ENCODE results near the gene KIRREL1.

KIRREL1 gene

GRCh38 chr1:158113759-158114127 lies 120.3 kb downstream of the KIRREL1 start:
- DNase-seq (ENCODE audit: low read depth, low spot score): no peak
- H3K4me3 ChIP-seq (ENCODE audit: low read depth, low read length): peak overlapping the region; percentile 60
- POLR2A ChIA-PET: no interaction called here
- TF ChIP-seq, protein P1, sequence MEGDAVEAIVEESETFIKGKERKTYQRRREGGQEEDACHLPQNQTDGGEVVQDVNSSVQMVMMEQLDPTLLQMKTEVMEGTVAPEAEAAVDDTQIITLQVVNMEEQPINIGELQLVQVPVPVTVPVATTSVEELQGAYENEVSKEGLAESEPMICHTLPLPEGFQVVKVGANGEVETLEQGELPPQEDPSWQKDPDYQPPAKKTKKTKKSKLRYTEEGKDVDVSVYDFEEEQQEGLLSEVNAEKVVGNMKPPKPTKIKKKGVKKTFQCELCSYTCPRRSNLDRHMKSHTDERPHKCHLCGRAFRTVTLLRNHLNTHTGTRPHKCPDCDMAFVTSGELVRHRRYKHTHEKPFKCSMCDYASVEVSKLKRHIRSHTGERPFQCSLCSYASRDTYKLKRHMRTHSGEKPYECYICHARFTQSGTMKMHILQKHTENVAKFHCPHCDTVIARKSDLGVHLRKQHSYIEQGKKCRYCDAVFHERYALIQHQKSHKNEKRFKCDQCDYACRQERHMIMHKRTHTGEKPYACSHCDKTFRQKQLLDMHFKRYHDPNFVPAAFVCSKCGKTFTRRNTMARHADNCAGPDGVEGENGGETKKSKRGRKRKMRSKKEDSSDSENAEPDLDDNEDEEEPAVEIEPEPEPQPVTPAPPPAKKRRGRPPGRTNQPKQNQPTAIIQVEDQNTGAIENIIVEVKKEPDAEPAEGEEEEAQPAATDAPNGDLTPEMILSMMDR (IDR thresholded peaks at IDR 0.05; ENCODE audit: insufficient read depth, low read length, missing control alignments): no peak
- CTCF ChIA-PET: interaction anchor here (0.7 to 29.1 kb wide), 9 partner anchors 6 to 134 kb away, joined by 3 to 2279 read pairs (median 4); partner anchors contain the start of gene KIRREL1

GRCh38 chr1:158115126-158115525 lies 121.7 kb downstream of the KIRREL1 start:
- TF ChIP-seq, protein P1 (IDR thresholded peaks at IDR 0.05; ENCODE audit: insufficient read depth, low read length, missing control alignments): no peak
- POLR2A ChIA-PET: no interaction called here
- CTCF ChIA-PET: interaction anchor here (2.7 to 29.1 kb wide), 4 partner anchors 5 to 135 kb away, joined by 13 to 2279 read pairs (median 588); partner anchors contain the start of gene KIRREL1
- no peak overlapping the region for H3K4me3 ChIP-seq (ENCODE audit: low read depth, low read length)
- no peak for DNase-seq (ENCODE audit: low read depth, low spot score)

GRCh38 chr1:158116311-158117167 lies 123.1 kb downstream of the KIRREL1 start:
- TF ChIP-seq, protein P1 (IDR thresholded peaks at IDR 0.05; ENCODE audit: insufficient read depth, low read length, missing control alignments): no peak
- CTCF ChIA-PET: interaction anchor here (0.7 to 29.1 kb wide), 15 partner anchors 3 to 956 kb away, joined by 3 to 2279 read pairs (median 4); partner anchors contain the start of gene KIRREL1
- no peak for DNase-seq (ENCODE audit: low read depth, low spot score)
- POLR2A ChIA-PET: no interaction called here
- no peak overlapping the region for H3K4me3 ChIP-seq (ENCODE audit: low read depth, low read length)

- CTCF ChIA-PET: interaction anchor here (0.6 to 29.1 kb wide), 23 partner anchors 2 to 882 kb away, joined by 3 to 2279 read pairs (median 4); partner anchors contain the start of gene KIRREL1
- POLR2A ChIA-PET: interaction anchor here (1.2 kb wide), 1 partner anchor 127 kb away, joined by 4 read pairs; no protein-coding TSS in a partner anchor
- TF ChIP-seq, protein P1 (IDR thresholded peaks at IDR 0.05; ENCODE audit: insufficient read depth, low read length, missing control alignments): peak; percentile 77
- peak overlapping the region; percentile 24 for H3K4me3 ChIP-seq (ENCODE audit: low read depth, low read length)
- DNase-seq (ENCODE audit: low read depth, low spot score): no peak
Observed at GRCh38 chr1:158117854-158118704, 124.6 kb downstream of the KIRREL1 start.

DNA sequence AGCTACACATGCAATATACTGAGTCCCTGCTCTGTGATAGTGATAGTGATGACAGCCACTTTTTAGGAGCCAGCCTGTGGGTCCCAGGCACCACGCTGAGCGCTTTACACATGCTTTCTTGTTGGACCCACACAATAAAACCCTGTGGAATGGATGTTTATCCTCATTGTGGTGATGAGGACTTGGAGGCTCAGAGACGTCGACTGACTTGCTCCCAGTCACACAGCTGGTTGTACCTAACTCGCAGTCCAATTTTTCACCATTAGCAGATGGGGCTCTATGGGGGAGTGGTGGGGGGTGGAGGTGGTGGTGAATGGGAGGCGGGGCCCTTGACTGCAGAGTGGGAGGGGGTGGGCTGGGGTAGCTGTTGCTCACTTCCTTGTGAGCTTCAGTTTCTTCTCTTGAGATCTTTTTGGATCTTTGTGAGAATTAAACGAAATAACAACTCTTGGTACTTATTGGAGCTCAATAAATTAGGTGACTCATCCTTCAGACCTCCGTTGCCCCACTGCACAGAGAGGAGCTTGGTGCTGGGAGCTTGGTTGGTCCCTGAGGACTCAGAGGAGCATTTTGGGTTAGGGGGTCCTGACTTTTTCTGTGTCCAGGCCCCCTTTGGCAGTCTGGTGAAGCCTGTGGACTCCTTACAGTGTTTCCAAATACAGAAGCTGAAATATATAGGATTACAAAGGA lies 125.4 kb downstream of the KIRREL1 start:
- TF ChIP-seq, protein P1 (IDR thresholded peaks at IDR 0.05; ENCODE audit: insufficient read depth, low read length, missing control alignments): no peak
- CTCF ChIA-PET: interaction anchor here (0.9 to 29.1 kb wide), 15 partner anchors 1 to 243 kb away, joined by 3 to 2279 read pairs (median 5); partner anchors contain the start of gene KIRREL1
- POLR2A ChIA-PET: interaction anchor here (1.2 kb wide), 1 partner anchor 128 kb away, joined by 4 read pairs; no protein-coding TSS in a partner anchor
- no peak for DNase-seq (ENCODE audit: low read depth, low spot score)
- H3K4me3 ChIP-seq (ENCODE audit: low read depth, low read length): no peak overlapping the region
